ENCODE measurements around the gene PPM1H.
"Not testable (repeated sequence)": the region's sequence is repeated elsewhere in the genome, so short reads cannot be mapped to it uniquely, and the experiment has no call there.

Gene PPM1H

DNA sequence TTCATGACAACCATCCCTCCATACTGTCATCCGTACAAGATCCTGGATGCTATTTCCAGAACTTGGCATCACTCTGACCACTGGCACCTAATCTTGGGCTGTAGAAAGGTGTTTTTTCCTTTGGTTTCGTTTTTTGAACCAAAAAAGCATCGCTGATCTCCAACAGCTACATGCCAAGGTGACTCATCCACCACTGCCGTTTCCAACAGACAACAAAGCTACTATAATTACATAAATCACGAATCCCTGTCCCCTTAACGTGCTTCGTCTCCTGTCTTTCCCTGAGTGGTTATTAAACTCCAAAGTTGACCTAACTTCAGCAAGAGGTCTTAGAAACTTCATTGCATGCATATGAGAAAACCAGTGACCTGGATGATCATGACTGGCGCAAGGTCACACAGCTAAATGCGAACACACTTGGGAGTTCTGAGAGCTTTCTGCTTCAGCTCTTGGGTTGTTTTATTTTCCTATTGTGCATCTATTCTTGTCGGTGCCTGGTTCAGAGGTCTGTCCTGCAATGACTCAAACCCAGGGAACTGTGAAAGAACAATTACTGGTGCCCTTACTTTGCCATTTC lies 99.9 kb downstream of the PPM1H start:
- DNase-seq (ENCODE audit: low read depth in 2 of 2), result no peak

DNA sequence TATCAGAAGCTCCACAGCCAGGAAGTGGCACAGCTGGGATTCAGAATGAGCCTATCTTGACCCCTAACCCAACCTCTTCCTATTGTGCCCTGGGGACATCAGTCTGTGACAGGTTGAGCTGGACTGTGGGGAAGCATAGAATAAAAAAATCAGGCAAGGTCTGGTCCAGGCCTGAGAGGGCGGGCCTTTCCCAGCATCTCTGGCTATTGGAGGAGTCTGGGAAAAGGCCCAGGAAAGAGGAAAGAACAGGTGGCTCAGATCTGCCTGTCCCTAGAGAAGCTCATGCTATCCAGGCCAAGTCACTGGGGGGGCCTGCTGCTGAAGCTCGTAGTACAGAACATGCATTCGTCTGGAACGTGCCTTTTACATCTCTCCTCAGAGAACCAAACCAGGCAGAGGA lies 100.5 kb downstream of the PPM1H start:
- no peak for DNase-seq (ENCODE audit: low read depth in 2 of 2)

DNA sequence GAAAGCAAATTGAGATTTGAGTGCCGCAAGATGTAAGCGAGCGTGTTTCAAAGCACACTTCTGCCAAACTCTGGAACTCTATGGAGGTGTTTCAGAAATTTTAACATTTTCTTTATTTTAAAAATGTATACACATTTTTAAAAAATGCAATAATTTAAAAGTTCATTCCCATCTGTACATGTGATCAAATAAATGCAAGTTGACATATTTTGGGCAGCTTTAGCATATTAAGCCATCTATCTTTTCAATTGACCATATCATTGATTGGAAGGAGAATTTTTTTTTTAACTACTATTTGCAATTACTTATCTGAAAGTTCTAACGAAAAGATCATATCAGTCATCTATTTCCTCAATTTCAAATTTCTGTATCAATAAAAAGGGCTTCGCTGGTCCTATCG lies 101.3 kb downstream of the PPM1H start:
- no peak for DNase-seq (ENCODE audit: low read depth in 2 of 2)

DNA sequence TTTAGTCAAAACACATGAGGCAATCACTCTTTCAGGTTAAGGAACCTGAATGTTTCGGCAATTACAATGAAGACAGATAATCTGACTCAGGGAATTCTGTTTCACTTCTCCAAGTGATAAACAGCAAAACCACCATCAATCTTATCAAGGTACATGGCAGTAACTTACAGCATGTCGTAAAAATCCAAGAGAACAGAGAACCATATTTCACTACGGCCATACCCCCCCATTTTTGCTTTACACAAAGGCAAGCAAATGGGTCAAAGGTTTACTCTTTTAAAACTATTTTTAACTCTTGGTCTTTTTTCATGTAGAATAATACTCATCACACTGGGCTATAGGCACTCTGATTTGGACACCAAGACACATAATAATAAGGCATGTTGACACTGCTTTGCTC lies 102.4 kb downstream of the PPM1H start:
- no peak for DNase-seq (ENCODE audit: low read depth in 2 of 2)

DNA sequence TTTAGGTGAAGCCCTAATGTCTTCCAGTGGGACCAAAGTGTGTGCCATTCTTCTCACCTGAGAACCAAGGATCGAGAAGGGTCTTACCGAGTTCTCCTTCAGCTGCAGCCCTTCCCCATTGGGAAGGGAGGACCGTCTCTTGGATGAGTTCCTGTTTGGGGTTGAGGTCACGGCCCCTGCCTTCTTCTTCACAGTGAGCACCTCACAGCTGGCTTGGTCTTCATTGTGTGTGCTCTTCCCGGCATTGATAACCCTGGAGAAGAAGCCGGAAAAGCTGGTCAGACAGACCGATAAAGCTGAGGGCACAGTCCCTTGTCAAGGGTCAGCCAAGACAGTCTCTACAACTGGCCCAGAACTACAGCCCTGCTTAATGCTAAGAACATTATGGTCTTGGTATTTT lies 102.9 kb downstream of the PPM1H start:
- no peak for DNase-seq (ENCODE audit: low read depth in 2 of 2)

DNA sequence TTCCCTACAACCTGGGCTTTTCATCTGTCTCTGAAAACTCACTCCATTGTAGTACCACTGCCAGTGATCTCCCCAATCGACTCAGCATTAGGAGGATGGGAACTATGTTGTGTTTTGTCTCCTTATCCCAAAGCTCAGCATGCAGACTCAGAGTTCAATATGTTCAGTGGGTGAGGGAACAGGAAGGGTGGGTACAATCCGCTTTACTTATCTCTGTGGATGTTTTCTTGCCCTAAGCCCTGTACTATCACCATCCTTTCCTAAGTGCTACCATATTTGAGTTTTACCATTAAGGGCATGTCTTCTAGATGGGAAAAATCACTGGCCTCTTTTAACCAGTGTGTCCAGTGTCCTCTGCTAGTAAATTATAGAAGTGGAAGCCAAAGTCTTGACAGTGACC lies 107.1 kb downstream of the PPM1H start:
- DNase-seq (ENCODE audit: low read depth in 2 of 2), result no peak

DNA sequence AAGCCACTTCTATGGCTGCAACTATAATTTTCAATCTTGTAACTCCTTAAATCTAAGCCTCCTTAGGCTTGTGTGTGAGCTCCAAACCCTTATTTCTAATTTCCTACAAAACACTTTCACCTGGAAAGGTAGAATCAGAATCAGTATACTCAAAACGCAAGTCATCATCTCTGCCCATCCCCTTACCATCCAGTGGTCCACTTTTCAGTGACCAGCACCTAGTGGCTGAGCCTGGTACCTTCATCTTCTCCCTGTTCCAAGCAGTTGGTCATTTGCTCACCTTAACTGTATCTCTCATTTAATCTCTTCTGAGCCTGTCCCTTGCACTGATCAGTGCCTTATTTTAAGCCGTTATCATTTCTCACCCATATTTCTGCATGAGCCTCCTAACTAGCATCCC lies 107.9 kb downstream of the PPM1H start:
- DNase-seq (ENCODE audit: low read depth in 2 of 2), result no peak

DNA sequence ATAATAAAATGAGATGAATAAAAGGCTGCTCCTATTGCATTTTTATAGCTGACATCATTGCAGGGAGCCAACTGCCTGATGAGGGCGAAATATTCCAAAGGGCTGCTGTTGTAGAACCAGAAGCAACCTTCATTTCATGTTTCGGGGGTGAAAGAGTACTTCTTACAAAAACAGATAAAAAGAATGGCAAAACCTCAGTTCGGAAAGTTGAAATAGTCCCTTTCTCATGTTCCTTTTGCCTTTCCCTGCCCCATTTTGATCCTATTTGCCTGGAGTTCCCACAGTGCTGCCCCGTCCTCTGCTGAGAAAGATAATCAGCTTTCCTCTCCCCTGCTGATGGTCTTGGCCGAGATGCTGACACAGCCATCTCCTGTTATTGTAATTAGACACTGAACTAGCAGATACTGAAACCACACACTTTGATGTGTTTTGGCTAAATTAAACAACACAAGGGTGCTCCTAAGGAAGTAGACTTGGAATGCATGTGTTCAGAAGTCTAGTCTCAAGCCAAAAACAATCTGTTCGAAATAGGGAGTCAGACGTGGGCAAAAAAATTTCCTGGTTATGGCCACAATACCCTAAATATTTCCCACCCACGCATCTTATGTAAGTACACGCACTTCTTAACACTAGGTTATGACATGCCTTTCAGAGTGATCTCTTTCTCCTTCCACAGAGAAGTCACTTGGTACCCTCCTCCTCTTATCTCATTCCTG lies 117.2 kb downstream of the PPM1H start:
- DNase-seq (ENCODE audit: low read depth in 2 of 2), result no peak

DNA sequence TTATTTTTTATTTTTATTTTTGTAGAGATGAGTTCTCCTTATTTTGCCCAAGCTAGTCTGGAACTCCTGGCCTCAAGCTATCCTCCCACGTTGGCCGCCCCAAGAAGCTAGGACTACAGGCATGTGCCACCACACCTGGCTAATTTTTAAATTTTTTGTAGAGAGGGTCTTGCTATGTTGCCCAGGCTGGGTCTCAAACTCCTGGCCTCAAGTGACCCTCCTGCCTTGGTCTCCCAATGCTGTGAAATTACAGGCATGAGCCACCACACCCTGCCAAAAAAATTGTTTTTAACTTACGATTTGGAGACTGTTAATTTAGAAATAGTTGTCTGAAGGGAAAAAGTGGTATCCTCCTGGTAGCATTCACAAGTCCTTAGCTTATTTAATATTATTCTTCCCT lies 120.7 kb downstream of the PPM1H start:
- DNase-seq (ENCODE audit: low read depth in 2 of 2), result no peak

DNA sequence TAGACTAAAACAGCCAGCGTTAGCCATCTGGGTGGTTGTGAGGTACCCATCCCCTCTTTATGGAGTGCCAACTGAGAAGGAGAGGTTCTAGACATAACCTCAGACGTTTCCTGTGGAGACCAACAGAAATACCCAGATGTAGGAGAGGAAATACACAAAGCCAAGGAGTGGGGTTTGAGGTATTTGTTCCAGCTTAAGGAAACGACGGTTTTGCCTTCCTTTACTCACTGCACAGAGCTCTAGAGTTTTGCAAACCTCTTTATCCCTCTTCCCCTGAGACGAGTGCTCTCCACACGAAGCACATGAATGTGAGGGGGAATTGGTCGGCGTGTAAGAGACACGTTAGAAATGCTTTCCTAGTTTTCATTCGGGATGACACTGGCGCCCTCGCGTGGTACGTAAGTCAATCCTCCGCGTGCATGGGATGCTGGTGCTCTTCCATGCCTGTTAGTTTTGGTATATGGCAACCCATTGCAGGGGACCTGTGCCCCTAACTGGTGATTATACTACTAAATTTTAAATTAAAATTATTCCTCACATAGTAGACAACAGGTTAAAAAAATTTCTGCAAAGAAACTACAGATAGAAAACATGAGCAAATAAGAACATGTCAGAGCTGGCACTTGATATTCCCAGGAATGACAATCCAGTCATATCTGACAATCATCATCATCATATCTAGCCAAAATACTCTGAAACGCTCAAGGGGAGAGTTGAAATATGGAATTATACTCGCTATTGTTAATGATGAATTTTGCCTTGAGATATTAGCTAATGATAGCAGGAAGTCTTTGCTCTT lies 121.7 kb downstream of the PPM1H start:
- peak in 1 of 2 donors; percentile 21 for DNase-seq (ENCODE audit: low read depth in 2 of 2)

DNA sequence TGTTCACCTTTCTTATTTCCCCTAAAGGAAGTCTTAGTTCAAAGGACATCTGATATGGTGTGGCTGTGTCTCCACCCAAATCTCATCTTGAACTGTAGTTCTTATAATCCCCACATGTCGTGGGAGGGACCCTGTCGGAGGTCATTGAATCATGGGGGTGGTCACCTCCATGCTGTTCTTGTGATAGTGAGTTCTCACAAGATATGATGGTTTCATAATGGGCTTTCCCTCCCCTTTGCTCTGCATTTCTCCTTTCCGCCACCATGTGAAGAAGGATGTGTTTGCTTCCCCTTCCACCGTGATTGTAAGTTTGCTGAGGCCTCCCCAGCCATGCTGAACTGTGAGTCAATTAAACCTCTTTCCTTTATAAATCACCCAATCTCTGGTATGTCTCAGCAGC lies 123.5 kb downstream of the PPM1H start:
- DNase-seq (ENCODE audit: low read depth in 2 of 2), result not testable (repeated sequence)

DNA sequence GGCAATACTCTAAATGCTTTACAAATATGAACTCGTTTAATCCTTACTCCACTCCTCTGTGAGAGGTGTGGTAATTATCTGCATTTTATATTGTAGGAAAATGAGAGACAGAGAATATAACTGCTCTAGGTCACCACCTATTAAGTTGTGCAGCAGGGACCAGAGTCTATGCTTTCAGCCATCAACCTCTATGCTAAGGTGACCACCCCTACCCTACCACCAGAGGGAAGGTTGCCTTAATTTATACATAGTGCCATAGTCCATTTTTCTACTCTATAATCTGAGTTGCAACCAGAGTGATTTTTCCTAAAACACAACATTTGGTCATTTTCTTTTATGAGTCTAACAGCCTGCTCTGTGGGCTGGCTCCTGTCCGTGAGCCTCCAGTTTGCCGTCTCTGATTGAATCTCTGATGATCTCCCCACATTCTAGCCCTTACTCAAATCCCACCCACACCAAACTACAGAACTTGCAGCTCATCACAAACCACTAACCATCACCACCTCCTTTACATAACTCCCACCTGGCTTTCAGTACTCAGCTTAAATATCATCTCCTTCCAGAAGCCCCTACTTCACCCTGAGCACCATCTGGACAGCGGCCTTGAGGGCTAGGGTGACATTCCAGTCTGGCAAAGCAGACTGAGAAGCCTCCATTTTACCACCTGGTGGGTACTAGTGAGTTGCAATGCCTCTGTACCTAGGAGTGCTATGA lies 126.6 kb downstream of the PPM1H start:
- DNase-seq (ENCODE audit: low read depth in 2 of 2), result no peak

DNA sequence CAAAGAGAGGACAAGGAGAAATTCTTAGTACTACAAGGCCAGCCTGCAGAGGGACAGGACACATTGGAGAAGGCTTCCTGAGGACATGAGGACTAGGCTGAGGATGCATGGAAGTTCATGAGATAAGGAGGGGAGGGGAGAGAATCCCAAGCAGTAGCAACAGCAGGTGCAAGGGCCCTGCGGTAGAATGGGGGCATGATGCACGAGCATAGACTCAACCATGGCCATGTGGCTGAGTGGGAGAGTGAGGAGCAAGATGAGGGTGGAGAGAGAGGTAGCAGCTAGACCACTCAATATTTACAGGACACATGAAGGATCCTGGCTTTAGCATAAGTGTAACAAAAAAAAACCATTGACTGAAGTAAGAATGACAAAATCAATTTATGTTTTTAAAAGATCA lies 128.1 kb downstream of the PPM1H start:
- DNase-seq (ENCODE audit: low read depth in 2 of 2), result no peak

DNA sequence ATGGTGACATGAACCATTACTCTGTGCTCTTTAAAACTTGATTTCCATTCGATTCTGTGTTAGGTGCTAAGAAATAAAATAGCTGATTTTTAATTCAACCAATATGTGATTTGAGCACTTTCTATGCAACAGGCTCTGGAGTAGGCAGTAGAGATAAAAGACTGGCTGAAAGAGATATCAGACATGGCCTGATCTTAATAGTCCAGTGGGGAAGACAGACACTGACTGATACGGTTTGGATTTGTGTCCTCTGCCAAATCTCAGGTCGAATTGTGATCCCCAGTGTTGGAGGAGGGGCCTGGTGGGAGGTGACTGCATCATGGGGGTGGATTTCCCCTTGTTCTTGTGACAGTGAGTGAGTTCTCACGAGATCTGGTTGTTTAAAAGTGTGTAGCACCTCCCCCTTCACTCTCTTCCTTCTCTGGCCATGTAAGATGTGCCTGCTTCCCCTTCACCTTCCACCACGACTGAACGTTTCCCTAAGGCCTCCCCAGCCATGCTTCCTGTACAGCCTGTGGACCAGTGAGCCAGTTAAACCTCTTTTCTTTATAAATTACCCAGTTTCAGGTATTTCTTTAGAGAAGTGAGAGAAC lies 128.6 kb downstream of the PPM1H start:
- no peak for DNase-seq (ENCODE audit: low read depth in 2 of 2)

DNA sequence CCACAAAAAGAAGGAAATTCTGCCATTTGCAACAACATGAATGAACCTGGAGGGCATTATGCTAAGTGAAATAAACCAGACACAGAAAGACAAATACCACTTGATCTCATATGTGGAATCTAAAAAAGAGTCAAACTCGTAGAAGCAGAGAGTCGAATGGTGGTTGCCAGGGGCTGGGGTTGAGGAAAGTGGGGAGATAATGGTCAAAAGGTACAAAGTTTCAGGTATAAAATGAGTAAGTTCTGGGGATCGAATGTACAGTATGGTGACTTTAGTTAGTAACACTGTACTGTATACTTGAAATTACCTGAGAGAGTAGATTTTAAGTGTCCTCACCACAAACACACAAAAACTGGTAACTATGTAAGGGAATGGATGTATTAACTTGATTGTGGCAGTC lies 129.4 kb downstream of the PPM1H start:
- DNase-seq (ENCODE audit: low read depth in 2 of 2), result no peak

DNA sequence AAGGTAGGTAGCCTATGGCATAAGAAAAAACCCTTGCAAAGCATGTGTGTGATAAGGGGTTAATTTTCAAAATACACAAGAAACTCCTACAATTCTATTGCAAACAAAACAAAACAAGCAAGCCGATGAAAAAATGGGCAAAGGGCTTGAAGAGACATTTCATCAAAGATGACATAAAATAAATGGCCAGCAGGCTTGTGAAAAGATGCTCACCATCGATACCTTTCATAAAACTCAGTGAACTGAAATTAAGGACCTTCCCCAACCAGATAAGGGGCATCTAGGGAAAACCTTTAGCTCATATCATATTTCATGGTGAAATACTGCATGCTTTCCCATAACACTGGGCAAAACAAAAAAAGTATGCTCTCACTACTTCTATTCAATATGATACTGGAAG lies 131.2 kb downstream of the PPM1H start:
- no peak for DNase-seq (ENCODE audit: low read depth in 2 of 2)

DNA sequence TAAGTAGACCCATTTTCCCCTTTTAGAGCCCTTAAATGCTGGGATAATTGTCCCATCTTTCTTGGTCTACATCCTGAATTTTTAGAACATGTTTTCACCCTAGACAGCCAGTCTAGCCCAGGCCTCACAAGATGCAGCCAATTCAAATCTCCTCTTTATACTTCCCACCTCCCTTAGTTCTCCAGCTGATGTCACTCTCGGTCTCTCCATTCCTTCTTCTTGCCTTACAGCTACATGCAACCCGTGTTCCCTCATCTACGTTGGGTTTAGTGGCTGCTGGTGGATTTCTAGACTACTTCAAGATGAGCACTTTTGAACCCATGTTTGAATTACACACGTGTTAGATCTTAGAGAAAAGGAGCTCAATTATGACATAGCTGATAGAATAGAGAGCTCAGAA lies 132.0 kb downstream of the PPM1H start:
- no peak for DNase-seq (ENCODE audit: low read depth in 2 of 2)

DNA sequence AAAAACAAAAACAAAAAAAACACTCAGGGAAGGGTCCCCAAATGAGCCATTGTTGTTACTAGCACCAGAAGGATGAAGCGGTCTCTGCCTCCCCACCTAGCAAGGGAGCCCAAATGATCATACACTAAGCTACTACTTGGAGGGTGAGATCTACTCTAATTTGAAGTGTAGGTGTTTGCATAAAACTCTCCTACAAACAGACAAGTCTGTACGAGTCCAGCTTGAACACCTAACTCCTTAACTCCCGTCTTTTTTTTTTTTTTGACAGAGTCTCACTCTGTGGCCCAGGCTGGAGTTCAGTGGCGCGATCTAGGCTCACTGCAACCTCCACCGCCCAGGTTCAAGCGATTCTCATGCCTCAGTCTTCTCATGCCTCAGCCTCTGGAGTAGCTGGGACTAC lies 132.6 kb downstream of the PPM1H start:
- no peak for DNase-seq (ENCODE audit: low read depth in 2 of 2)

DNA sequence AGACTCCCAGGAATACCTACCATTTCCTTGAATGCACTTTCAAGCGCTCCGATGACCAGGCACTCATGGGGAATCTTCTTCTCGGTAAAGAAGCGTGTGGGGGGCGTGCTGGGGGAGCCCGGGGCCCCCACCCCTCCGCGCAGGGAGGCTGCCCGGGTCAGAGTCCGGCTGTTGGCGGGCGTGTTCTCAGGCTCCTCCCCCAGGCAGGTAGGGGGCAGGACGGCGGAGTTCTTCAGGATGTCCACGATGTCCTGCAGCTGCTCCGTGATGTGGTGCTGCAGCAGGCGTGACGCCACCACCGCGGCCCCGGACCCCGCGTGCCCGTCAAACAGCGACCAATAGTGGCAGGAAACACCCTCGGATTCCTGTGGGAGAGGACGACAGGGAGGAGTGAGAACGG lies 133.2 kb downstream of the PPM1H start:
- DNase-seq (ENCODE audit: low read depth in 2 of 2), result no peak

DNA sequence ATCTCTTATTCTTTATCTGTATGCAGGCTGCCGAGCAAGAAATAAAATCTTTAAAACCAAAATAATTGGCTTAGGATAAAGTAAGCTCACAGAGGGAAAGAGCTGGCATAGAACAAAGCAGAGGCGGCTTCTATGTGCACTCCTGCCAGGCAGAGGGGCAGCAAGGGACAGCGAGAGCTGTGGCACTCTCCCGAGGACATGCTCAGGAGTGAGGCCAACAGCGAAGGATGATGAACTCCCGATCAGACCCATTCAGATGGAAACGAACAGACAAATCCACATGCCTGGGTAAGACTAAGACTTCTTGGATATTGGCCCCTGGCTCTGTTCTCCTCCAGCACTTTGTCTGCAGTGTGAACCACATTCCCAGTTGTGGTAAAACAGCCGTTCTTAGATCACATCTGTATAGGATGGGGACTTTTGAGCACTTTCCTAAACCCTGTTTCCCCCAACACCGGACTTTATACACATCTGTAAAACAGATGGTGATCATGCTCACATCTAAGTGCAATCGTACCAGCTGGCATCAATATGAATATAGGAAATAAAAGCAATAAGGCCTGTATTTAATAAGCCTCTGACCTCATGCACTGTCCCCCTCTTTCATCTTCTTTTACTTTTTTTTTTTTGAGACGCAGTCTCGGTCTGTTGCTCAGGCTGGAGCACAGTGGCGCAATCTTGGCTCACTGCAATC lies 134.1 kb downstream of the PPM1H start:
- DNase-seq (ENCODE audit: low read depth in 2 of 2), result no peak

DNA sequence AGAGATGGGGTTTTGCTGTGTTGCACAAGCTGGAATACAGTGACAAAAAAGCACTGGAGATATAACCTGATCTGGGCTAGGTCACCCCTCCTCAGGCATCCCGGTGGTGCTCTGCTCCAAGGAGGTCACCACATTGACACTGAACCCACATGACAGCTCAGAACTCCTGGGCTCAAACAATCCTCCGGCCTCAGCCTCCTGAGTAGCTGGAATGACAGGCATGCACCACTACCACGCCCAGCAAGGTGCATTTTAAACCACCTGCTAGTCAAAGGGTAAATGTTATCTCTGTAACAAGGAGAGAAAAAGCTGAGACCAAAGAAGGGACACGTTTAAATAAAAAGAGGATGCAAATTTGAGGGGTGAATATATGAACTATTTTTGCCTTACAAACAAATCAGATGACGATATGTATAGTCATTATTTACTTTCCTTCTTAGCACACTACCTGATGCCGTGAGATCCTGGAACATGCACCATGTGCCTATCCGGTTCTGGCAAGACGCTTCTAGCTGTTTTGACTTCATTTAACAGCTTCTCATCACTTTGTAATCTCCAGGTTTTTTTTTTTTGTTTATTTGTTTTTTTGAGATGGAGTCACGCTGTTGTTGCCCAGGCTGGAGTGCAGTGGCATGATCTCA lies 135.1 kb downstream of the PPM1H start:
- DNase-seq (ENCODE audit: low read depth in 2 of 2), result no peak
